HCT116 (cell line): ENCODE results near the gene C1orf21. TPM values are rescaled to one million over a fixed set of nuclear protein-coding genes. Genes with fewer than 3 reads are reported as not detected.
"Not testable (repeated sequence)": the region's sequence is repeated elsewhere in the genome, so short reads cannot be mapped to it uniquely, and the experiment has no call there.

Experiments used
- ATAC-seq: fragments of 200-7000 bp; cut with Tn5 transposase; 2 replicates; pipeline ENCODE4 v1.9.1; 2020; ENCODE audit warnings: mild to moderate bottlenecking, moderate library complexity
- Bru-seq: library from RNA; stranded (reverse); fragments of 400-500 nt; gene quantifications from one replicate; lab custom pipeline; 2021; lab: Mats Ljungman, UMichigan
- BruChase-seq, 2 experiments: library from RNA; stranded (reverse); fragments of 400-500 nt; gene quantifications; one replicate each; lab custom pipeline; 2021; lab: Mats Ljungman, UMichigan
- BruUV-seq: library from RNA; stranded (reverse); fragments of 400-500 nt; replicated peaks from 2 replicates; lab custom pipeline; 2021; lab: Mats Ljungman, UMichigan
- CTCF ChIA-PET: fragments of 300-600 bp; sonication (Branson Sonifier 250); formaldehyde crosslinking; loops from one replicate; lab custom pipeline; 2021; ENCODE audit warnings: antibody characterized with exemption; lab: Charles Lee
- POLR2A ChIA-PET: fragments of 300-600, 350-600 bp; sonication (Branson Sonifier 250); formaldehyde crosslinking; loops from one replicate; lab custom pipeline; 2021; ENCODE audit warnings: antibody characterized with exemption; lab: Charles Lee
- RAD21 ChIA-PET, 2 experiments: fragments of 300-600 bp; sonication (Branson Sonifier 250); formaldehyde crosslinking; loops; one replicate each; lab custom pipeline; 2023; ENCODE audit warnings: low total read pairs in 2 of 2; ENCODE audit not compliant: uncharacterized antibody in 2 of 2, unreplicated experiment in 2 of 2, low non-redundant PET in 1 of 2; lab: Charles Lee
- DNase-seq: peaks from one replicate; pipeline ENCODE4 v3.0.0-alpha.2; 2010; ENCODE audit warnings: low read depth, low spot score
- H2AFZ ChIP-seq: fragments of 200-600 bp; shearing (Covaris generic), sonication (generic); 2 replicates; pipeline ENCODE4 v1.6.1; 2017; ENCODE audit warnings: low read depth, mixed run types, mixed read lengths, antibody characterized with exemption, low read length; ENCODE audit not compliant: poor library complexity, severe bottlenecking
- H3K27ac ChIP-seq: 2 replicates; pipeline ENCODE4 v1.5.1; 2012; ENCODE audit warnings: low read depth, low read length
- H3K27me3 ChIP-seq: fragments of 200-600 bp; sonication (generic); 2 replicates; pipeline ENCODE4 v1.6.1; 2016; ENCODE audit warnings: mixed run types, low read length, mixed read lengths; ENCODE audit not compliant: insufficient read depth
- H3K36me3 ChIP-seq, 2 experiments: fragments of 200-500 bp in 1 of 2; fragments of 200-600 bp in 1 of 2; sonication (Bioruptor generic) in 1 of 2; sonication (generic) in 1 of 2; 2 replicates each; pipeline versions ENCODE4 v1.5.1 to v1.6.1; 2014 to 2016; ENCODE audit warnings: low read length in 2 of 2, inconsistent platforms in 1 of 2, mixed read lengths in 1 of 2, mixed run types in 1 of 2; ENCODE audit not compliant: insufficient read depth in 2 of 2, control insufficient read depth in 1 of 2
- H3K4me1 ChIP-seq, 2 experiments: fragments of 200-600 bp in 1 of 2; sonication (generic) in 1 of 2; 2 replicates each; pipeline versions ENCODE4 v1.5.1 to v1.6.1; 2012 to 2017; ENCODE audit warnings: low read length in 2 of 2, inconsistent platforms in 1 of 2, mild to moderate bottlenecking in 1 of 2, mixed read lengths in 1 of 2, mixed run types in 1 of 2, moderate library complexity in 1 of 2; ENCODE audit not compliant: insufficient read depth in 2 of 2, control insufficient read depth in 1 of 2
- H3K4me2 ChIP-seq: fragments of 200-600 bp; sonication (generic); 2 replicates; pipeline ENCODE4 v1.6.1; 2017; ENCODE audit warnings: mixed run types, low read length, mixed read lengths
- H3K4me3 ChIP-seq, 2 experiments: fragments of 200-600 bp in 1 of 2; sonication (generic) in 1 of 2; replicated peaks in 1 of 2; 2 replicates each; pipeline ENCODE4 v1.5.1; 2011 to 2016; ENCODE audit warnings: low read length in 2 of 2, control low read depth in 1 of 2, low read depth in 1 of 2, mild to moderate bottlenecking in 1 of 2, mixed read lengths in 1 of 2, mixed run types in 1 of 2
- H3K79me2 ChIP-seq: fragments of 200-600 bp; sonication (generic); 2 replicates; pipeline ENCODE4 v1.6.1; 2017; ENCODE audit warnings: mild to moderate bottlenecking, mixed run types, low read length, moderate library complexity, mixed read lengths; ENCODE audit not compliant: insufficient read depth
- H3K9ac ChIP-seq: fragments of 200-600 bp; sonication (generic); 2 replicates; pipeline ENCODE4 v1.6.1; 2016; ENCODE audit warnings: low read length, mixed read lengths
- H3K9me2 ChIP-seq: fragments of 200-600 bp; sonication (generic), shearing (Covaris generic); 2 replicates; pipeline ENCODE4 v1.6.1; 2017; ENCODE audit warnings: mixed run types, mild to moderate bottlenecking, moderate library complexity; ENCODE audit not compliant: insufficient read depth
- H3K9me3 ChIP-seq, 2 experiments: fragments of 200-500 bp in 1 of 2; fragments of 200-600 bp in 1 of 2; sonication (Bioruptor generic) in 1 of 2; sonication (generic) in 1 of 2; 2 replicates each; pipeline ENCODE4 v1.6.1; 2014 to 2017; ENCODE audit warnings: low read length in 2 of 2, mixed read lengths in 2 of 2, inconsistent platforms in 1 of 2, low read depth in 1 of 2, mild to moderate bottlenecking in 1 of 2, mixed run types in 1 of 2, moderate library complexity in 1 of 2; ENCODE audit not compliant: control insufficient read depth in 1 of 2, insufficient read depth in 1 of 2
- H4K20me1 ChIP-seq: fragments of 200-600 bp; sonication (generic), shearing (Covaris generic); 2 replicates; pipeline ENCODE4 v1.6.1; 2017; ENCODE audit warnings: mixed run types, mild to moderate bottlenecking, moderate library complexity; ENCODE audit not compliant: insufficient read depth
- ATF3 ChIP-seq: IDR thresholded peaks from 2 replicates; pipeline ENCODE4 v1.6.1; 2012
- FOSL1 ChIP-seq: IDR thresholded peaks from 2 replicates; pipeline ENCODE4 v1.6.1; 2012; ENCODE audit warnings: low read depth
- POLR2A ChIP-seq: IDR thresholded peaks from 2 replicates; pipeline ENCODE4 v1.7.0; 2011; ENCODE audit warnings: borderline replicate concordance; ENCODE audit not compliant: insufficient read depth, insufficient read length; ENCODE audit errors: extremely low read depth
- POLR2AphosphoS5 ChIP-seq: IDR thresholded peaks from 2 replicates; pipeline ENCODE4 v1.6.1; 2011; ENCODE audit warnings: mild to moderate bottlenecking, low read depth, low read length, moderate library complexity
- SIN3A ChIP-seq: IDR thresholded peaks from 2 replicates; pipeline ENCODE4 v1.6.1; 2012; ENCODE audit warnings: low read depth
- SP1 ChIP-seq: IDR thresholded peaks from 2 replicates; pipeline ENCODE4 v1.6.1; 2012; ENCODE audit warnings: low read depth
- SRF ChIP-seq: IDR thresholded peaks from 2 replicates; pipeline ENCODE4 v1.6.1; 2012; ENCODE audit warnings: low read depth
- ZFX ChIP-seq: fragments of 450-650 bp; IDR thresholded peaks from 2 replicates; pipeline ENCODE4 v1.6.1; 2017
- intact Hi-C: fragments of 100-400 bp; cut with micrococcal nuclease; formaldehyde crosslinking; loops from 2 replicates; pipeline ENCODE4 v1.10.0; 2022
- long read RNA-seq: library from polyadenylated mRNA; unstranded; transcript quantifications from one replicate; pipeline ENCODE4 v2.0.0, GENCODE V29; 2021; ENCODE audit not compliant: unreplicated experiment
- polyA plus RNA-seq: library from polyadenylated mRNA; unstranded; fragments of >200 nt; gene quantifications from 2 replicates; pipeline ENCODE4 v1.2.1, GENCODE V29; 2012; ENCODE audit warnings: missing spikeins
- total RNA-seq: library from RNA; stranded (reverse); gene quantifications from one replicate; pipeline ENCODE4 v1.2.1, GENCODE V29; 2021; ENCODE audit not compliant: unreplicated experiment

C1orf21 gene
- total RNA-seq (8.9 TPM), Bru-seq, nascent RNA (percentile 47 among the genes with signal in this experiment), BruChase-seq, experiment 1, labeled RNA remaining after a 6-hour chase (percentile 32 among the genes with signal in this experiment), BruChase-seq, experiment 2, labeled RNA remaining after a 2-hour chase (percentile 38 among the genes with signal in this experiment)
- 2.2 and 3.6 TPM in 2 replicates for polyA plus RNA-seq
- long read RNA-seq, full-length matches to known transcripts, result 11 of 16 reads
- long read RNA-seq, partial matches to known transcripts, result 1 of 16 reads
- long read RNA-seq, other reads (novel, unspliced or antisense), result 4 of 16 reads

- Histone ChIP-seq H3K27ac (peak within 1 kb of the TSS; percentile 39; the same call in 1 of the 2 replicates), H2AFZ (peak within 1 kb of the TSS; percentile 77), H3K4me1 (peaks cover 0 to 21% of the 10 kb centered on the region in 2 experiments), H3K9me3 (no peaks in the 10 kb centered on the region), H3K36me3 (no peaks in the 10 kb centered on the region), H3K79me2 (no peaks in the 10 kb centered on the region), H3K4me2 (peak within 1 kb of the TSS; percentile 92), H3K9ac (peak within 1 kb of the TSS; percentile 63), H3K27me3 (no peaks in the 10 kb centered on the region), H3K9me2 (no peaks in the 10 kb centered on the region), H4K20me1 (no peaks in the 10 kb centered on the region), H3K4me3 (peak within 1 kb of the TSS; percentile 59 to 70)
- POLR2A ChIA-PET, result interaction anchor here (0.6 to 0.7 kb wide), 4 partner anchors 13 to 1135 kb away, joined by 3 to 5 read pairs (median 4); no protein-coding TSS in a partner anchor
- CTCF ChIA-PET, result interaction anchor here (0.6 to 1.2 kb wide), 3 partner anchors 278 to 964 kb away, joined by 3 to 5 read pairs (median 4); no protein-coding TSS in a partner anchor
- BruUV-seq, result no TSS peak
- RAD21 ChIA-PET, result interaction anchor here (0.6 to 0.7 kb wide), 3 partner anchors 22 to 163 kb away, joined by 3 to 5 read pairs (median 5); no protein-coding TSS in a partner anchor
- peak; percentile 93 for ATAC-seq
- TF ChIP-seq SRF (no peak), ZFX (peak; percentile 87), FOSL1 (no peak), ATF3 (no peak), POLR2A (no peak), SIN3A (0 out of 2 replicates have a peak, but pooled peaks have one; percentile 59), SP1 (peak; percentile 26; the same call in 1 of the 2 replicates), POLR2AphosphoS5 (peak; percentile 79)
- DNase-seq, result peak; percentile 24
- intact Hi-C loops, result no loop called here
Measured at GRCh38 chr1:184386312-184387068, at the start of gene C1orf21. C1orf21 (plus strand) TSS chr1:184387029; CDS start chr1:184477510, 90,481 bp downstream.

GRCh38 chr1:184337865-184338264, 49.0 kb upstream of the C1orf21 start:
- POLR2A ChIA-PET, ATAC-seq, RAD21 ChIA-PET, intact Hi-C loops, H2AFZ ChIP-seq, H3K9me3 ChIP-seq, H3K27me3 ChIP-seq, H3K9me2 ChIP-seq, H3K36me3 ChIP-seq, H4K20me1 ChIP-seq, H3K79me2 ChIP-seq, CTCF ChIA-PET, H3K4me1 ChIP-seq, H3K27ac ChIP-seq, DNase-seq, H3K4me3 ChIP-seq, H3K4me2 ChIP-seq, BruUV-seq, H3K9ac ChIP-seq: not testable (repeated sequence)
